A673 (cell line): ENCODE data around the gene INAVA. TPM values are rescaled to one million over a fixed set of nuclear protein-coding genes. Genes with fewer than 3 reads are reported as not detected.

Source experiments
- Bru-seq: library from RNA; stranded (reverse); fragments of 400-500 nt; gene quantifications from one replicate; lab custom pipeline; 2021; lab: Mats Ljungman, UMichigan
- BruChase-seq, 2 experiments: library from RNA; stranded (reverse); fragments of 400-500 nt; gene quantifications; one replicate each; lab custom pipeline; 2021; lab: Mats Ljungman, UMichigan
- BruUV-seq: library from RNA; stranded (reverse); fragments of 400-500 nt; replicated peaks from 2 replicates; lab custom pipeline; 2021; lab: Mats Ljungman, UMichigan
- CTCF ChIA-PET: fragments of 300-600 bp; sonication (Branson Sonifier 250); formaldehyde crosslinking; loops from one replicate; lab custom pipeline; 2022; ENCODE audit warnings: antibody characterized with exemption; lab: Charles Lee
- POLR2A ChIA-PET: fragments of 300-600 bp; sonication (Branson Sonifier 250); formaldehyde crosslinking; loops from one replicate; lab custom pipeline; 2022; ENCODE audit warnings: antibody characterized with exemption; ENCODE audit not compliant: low non-redundant PET; lab: Charles Lee
- DNase-seq: peaks from one replicate; pipeline ENCODE4 v3.0.0-alpha.2; 2015; ENCODE audit warnings: low spot score
- H3K27ac ChIP-seq: fragments of 200-600 bp; sonication (generic); 2 replicates; pipeline ENCODE4 v1.5.1; 2016; ENCODE audit warnings: mixed run types, low read depth, mild to moderate bottlenecking, mixed read lengths, antibody characterized with exemption, low read length; ENCODE audit not compliant: poor library complexity, severe bottlenecking
- H3K27me3 ChIP-seq: fragments of 200-600 bp; sonication (generic); replicated peaks from 2 replicates; pipeline ENCODE4 v1.6.1; 2017; ENCODE audit warnings: mixed run types, low read depth, mild to moderate bottlenecking, mixed read lengths, antibody characterized with exemption, low read length; ENCODE audit not compliant: insufficient read depth, poor library complexity
- H3K36me3 ChIP-seq: fragments of 200-600 bp; sonication (generic); 2 replicates; pipeline ENCODE4 v1.6.1; 2016; ENCODE audit warnings: mixed run types, mild to moderate bottlenecking, mixed read lengths, antibody characterized with exemption, low read length; ENCODE audit not compliant: insufficient read depth, poor library complexity, severe bottlenecking
- H3K4me1 ChIP-seq: fragments of 200-600 bp; sonication (generic); 2 replicates; pipeline ENCODE4 v1.6.1; 2017; ENCODE audit warnings: mixed run types, mild to moderate bottlenecking, mixed read lengths, antibody characterized with exemption, low read length; ENCODE audit not compliant: insufficient read depth, poor library complexity, severe bottlenecking
- H3K4me3 ChIP-seq: fragments of 200-600 bp; sonication (generic); 2 replicates; pipeline ENCODE4 v1.5.1; 2016; ENCODE audit warnings: low read depth, mixed run types, mild to moderate bottlenecking, mixed read lengths, low read length; ENCODE audit not compliant: poor library complexity, severe bottlenecking
- H3K9me3 ChIP-seq: fragments of 200-600 bp; sonication (generic); 2 replicates; pipeline ENCODE4 v1.6.1; 2016; ENCODE audit warnings: mixed run types, low read depth, mild to moderate bottlenecking, mixed read lengths, antibody characterized with exemption, low read length; ENCODE audit not compliant: poor library complexity, severe bottlenecking
- EZH2 ChIP-seq: fragments of 200-600 bp; sonication (generic); IDR thresholded peaks from 2 replicates; pipeline ENCODE4 v1.6.1; 2017; ENCODE audit warnings: borderline replicate concordance, low read depth, mild to moderate bottlenecking, mixed read lengths, antibody characterized with exemption, low read length; ENCODE audit not compliant: poor library complexity, severe bottlenecking
- intact Hi-C: fragments of 100-400 bp; cut with micrococcal nuclease; formaldehyde crosslinking; loops from one replicate; pipeline ENCODE4 v1.10.0; 2022; ENCODE audit not compliant: unreplicated experiment
- long read RNA-seq: library from polyadenylated mRNA; stranded (forward); transcript quantifications from one replicate; pipeline ENCODE4 v2.0.0, GENCODE V29; 2022
- total RNA-seq: library from RNA; stranded (reverse); gene quantifications from 2 replicates; pipeline ENCODE4 v1.2.3, GENCODE V29; 2021
- TF ChIP-seq, protein P1 (sequence below): fragments of 300-800, 200-600 bp; sonication (generic); conservative IDR thresholded peaks from 2 replicates; pipeline ENCODE4 v1.5.1; 2017; ENCODE audit warnings: low read depth, mild to moderate bottlenecking, antibody characterized with exemption, low read length, moderate library complexity, mixed read lengths

INAVA gene, protein sequence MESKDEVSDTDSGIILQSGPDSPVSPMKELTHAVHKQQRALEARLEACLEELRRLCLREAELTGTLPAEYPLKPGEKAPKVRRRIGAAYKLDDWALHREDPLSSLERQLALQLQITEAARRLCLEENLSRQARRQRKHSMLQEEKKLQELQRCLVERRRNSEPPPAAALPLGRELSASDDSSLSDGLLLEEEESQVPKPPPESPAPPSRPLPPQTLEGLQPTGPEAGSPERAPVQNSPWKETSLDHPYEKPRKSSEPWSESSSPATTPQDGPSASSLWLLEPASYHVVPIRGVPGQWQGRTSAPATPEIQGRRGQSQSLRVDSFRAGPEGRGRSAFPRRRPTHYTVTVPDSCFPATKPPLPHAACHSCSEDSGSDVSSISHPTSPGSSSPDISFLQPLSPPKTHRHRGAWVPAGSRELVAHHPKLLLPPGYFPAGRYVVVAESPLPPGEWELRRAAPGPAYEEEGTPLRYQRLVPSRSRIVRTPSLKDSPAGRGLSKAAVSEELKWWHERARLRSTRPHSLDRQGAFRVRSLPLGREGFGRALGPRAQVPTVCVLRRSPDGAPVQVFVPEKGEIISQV
- total RNA-seq (0.33 and 0.45 TPM in 2 replicates), Bru-seq, nascent RNA (percentile 9 among the genes with signal in this experiment), BruChase-seq, experiment 1, labeled RNA remaining after a 2-hour chase (percentile 14 among the genes with signal in this experiment), BruChase-seq, experiment 2, labeled RNA remaining after a 6-hour chase (percentile 14 among the genes with signal in this experiment)
- long read RNA-seq, partial matches to known transcripts = 0 of 1 reads
- long read RNA-seq, other reads (novel, unspliced or antisense) = 1 of 1 reads

DNA sequence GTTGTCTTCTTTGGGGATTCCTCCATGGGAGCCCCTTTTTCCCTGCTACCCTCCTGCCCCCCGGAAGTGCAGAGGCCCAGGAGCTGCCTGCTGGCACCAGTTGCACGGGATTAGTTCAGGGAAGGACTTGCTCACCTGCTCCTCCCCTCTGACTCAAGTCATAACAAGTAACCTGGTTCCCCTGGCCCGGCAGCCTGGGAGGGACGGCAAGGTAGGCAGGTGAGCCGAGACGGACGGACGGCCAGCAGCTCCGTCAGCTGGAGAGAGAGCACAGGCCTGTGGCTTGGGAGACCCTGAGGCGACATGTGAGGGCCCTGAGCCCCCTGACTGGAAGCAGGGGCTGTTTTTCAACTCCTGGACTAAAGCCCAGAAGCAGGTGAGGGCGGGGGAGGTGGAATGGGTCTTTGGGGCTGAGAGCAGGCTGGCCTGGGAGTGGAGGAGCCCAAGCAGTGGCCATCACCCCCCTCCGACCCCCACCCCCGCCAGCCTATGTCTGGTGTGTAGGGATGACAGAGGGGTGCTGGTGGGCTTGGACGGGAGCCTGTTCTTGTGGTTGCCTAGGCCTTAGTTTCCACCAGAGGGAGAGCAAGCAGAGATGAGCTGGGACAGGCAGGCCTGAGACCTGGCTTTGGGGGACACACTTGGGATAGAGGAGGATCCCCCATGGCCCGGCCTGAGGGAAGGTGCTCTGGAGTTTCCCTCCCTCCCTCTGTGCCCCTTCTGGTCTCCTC, at the start of gene INAVA:
INAVA (plus strand) TSS at position 189 of the 731 bp plus-strand sequence. CDS start 3,501 bp downstream, outside the sequence.
- H3K4me3 ChIP-seq = no peak within 1 kb of the TSS
- H3K27me3 ChIP-seq = peaks cover 10% of the 10 kb centered on the region
- no peak within 1 kb of the TSS for H3K27ac ChIP-seq
- TF ChIP-seq, protein P1, sequence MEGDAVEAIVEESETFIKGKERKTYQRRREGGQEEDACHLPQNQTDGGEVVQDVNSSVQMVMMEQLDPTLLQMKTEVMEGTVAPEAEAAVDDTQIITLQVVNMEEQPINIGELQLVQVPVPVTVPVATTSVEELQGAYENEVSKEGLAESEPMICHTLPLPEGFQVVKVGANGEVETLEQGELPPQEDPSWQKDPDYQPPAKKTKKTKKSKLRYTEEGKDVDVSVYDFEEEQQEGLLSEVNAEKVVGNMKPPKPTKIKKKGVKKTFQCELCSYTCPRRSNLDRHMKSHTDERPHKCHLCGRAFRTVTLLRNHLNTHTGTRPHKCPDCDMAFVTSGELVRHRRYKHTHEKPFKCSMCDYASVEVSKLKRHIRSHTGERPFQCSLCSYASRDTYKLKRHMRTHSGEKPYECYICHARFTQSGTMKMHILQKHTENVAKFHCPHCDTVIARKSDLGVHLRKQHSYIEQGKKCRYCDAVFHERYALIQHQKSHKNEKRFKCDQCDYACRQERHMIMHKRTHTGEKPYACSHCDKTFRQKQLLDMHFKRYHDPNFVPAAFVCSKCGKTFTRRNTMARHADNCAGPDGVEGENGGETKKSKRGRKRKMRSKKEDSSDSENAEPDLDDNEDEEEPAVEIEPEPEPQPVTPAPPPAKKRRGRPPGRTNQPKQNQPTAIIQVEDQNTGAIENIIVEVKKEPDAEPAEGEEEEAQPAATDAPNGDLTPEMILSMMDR = no peak
- TF ChIP-seq EZH2 = no peak
- no peaks in the 10 kb centered on the region for H3K36me3 ChIP-seq
- intact Hi-C loops = no loop called here
- no peaks in the 10 kb centered on the region for H3K9me3 ChIP-seq
- ChIA-PET CTCF (interaction anchor here (0.5 to 0.6 kb wide), 2 partner anchors 18 to 133 kb away, joined by 3 to 6 read pairs; no protein-coding TSS in a partner anchor), POLR2A (no interaction called here)
- DNase-seq = no peak
- H3K4me1 ChIP-seq = no peaks in the 10 kb centered on the region
- BruUV-seq = no TSS peak

DNA sequence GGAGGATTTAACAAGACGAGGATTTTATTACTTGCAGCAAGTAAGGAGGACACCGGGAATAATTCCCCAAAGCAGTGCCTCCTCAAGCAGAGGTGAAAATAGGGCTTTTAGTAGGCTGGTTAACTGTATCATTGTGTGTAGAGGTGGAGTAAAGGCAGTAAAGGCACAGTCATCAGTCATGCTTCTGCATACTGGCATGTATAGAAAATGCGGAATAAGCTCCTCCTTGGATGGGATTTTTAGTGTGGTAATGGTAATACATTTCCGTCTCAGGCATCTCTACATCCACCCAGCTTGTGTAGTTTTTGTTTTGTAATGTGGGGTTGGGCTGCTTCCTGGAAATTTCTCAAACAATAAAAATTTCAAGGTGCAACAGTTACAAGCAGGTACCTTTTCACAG, 49.3 kb upstream of the INAVA start:
- no peaks in the 10 kb centered on the region for H3K9me3 ChIP-seq
- intact Hi-C loops = no loop called here
- no peaks in the 10 kb centered on the region for H3K4me1 ChIP-seq
- H3K27ac ChIP-seq = no peak overlapping the region
- TF ChIP-seq EZH2 = no peak
- TF ChIP-seq, protein P1 = no peak
- H3K4me3 ChIP-seq = no peak overlapping the region
- peaks cover 37% of the 10 kb centered on the region for H3K36me3 ChIP-seq
- no TSS peak for BruUV-seq
- ChIA-PET CTCF (no interaction called here), POLR2A (no interaction called here)
- DNase-seq = no peak
- no peaks in the 10 kb centered on the region for H3K27me3 ChIP-seq

DNA sequence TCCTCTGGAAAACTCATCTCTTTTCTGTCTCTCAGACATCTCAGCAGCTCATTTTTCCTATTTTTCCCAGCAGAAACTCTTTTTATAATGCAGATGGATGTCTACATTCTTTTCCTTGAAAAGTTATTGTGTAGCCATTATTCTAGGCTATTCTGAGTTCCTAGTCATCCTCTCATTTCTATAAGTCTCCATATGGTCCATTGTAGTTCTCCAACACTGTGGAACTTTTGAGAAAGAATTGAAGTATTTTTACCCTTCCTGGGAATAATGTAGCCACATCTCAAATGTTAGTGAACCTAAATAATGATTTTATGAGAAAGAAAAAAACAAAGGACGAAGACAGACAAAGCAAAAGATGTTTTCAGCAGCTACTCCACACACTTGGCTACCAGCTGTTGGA, 48.3 kb upstream of the INAVA start:
- ChIA-PET CTCF (no interaction called here), POLR2A (no interaction called here)
- no TSS peak for BruUV-seq
- TF ChIP-seq, protein P1 = no peak
- no peak for TF ChIP-seq EZH2
- DNase-seq = no peak
- intact Hi-C loops = no loop called here
- H3K4me3 ChIP-seq = no peak overlapping the region
- H3K27me3 ChIP-seq = no peaks in the 10 kb centered on the region
- H3K27ac ChIP-seq = no peak overlapping the region
- peaks cover 37% of the 10 kb centered on the region for H3K36me3 ChIP-seq
- no peaks in the 10 kb centered on the region for H3K9me3 ChIP-seq
- no peaks in the 10 kb centered on the region for H3K4me1 ChIP-seq
